Measurements from ENCODE around the gene PDE4B.

- TF ChIP-seq CTCF (conservative IDR thresholded peaks at IDR 0.05; ENCODE audit: low read depth, low read length) (no peak), EZH2phosphoT487 (IDR thresholded peaks at IDR 0.05; ENCODE audit: borderline replicate concordance, low read length) (no peak), EZH2 (IDR thresholded peaks at IDR 0.05; ENCODE audit: low read length, unreplicated experiment) (no peak)
Observed at GRCh38 chr1:66383168-66383567, 590.5 kb downstream of the PDE4B start.

Data from PC-3 (cell line).